Transverse colon (tissue), 4 donors: ENCODE measurements around the gene MADCAM1. TPM values are rescaled to one million over a fixed set of nuclear protein-coding genes. Genes with fewer than 3 reads are reported as not detected.

ENCODE experiments used
- DNase-seq: peaks from one replicate; pipeline ENCODE4 v3.0.0-alpha.2; 2019
- H3K27ac ChIP-seq, 4 donors: fragments of 200-600 bp; sonication (generic); 2 replicates each; pipeline ENCODE4 v1.5.1; 2016 to 2018; ENCODE audit warnings: inconsistent platforms in 4 of 4
- H3K27me3 ChIP-seq: fragments of 200-600 bp; sonication (generic); 2 replicates; pipeline ENCODE4 v1.5.1; 2017; ENCODE audit warnings: inconsistent platforms
- H3K36me3 ChIP-seq, 4 donors: fragments of 200-600 bp; sonication (generic); 2 replicates each; pipeline ENCODE4 v1.5.1; 2017 to 2019; ENCODE audit warnings: inconsistent platforms in 4 of 4
- H3K4me1 ChIP-seq, 4 donors: fragments of 200-600 bp; sonication (generic); 2 replicates each; pipeline ENCODE4 v1.5.1; 2017 to 2020; ENCODE audit warnings: inconsistent platforms in 4 of 4
- H3K4me3 ChIP-seq, 4 donors: fragments of 200-600 bp; sonication (generic); 1 replicate in 1 of 4; 2 replicates in 3 of 4; pipeline versions ENCODE4 v1.5.1 to v1.6.1; 2017 to 2019; ENCODE audit warnings: inconsistent platforms in 4 of 4
- H3K9me3 ChIP-seq, 2 donors: fragments of 200-600 bp; sonication (generic); 2 replicates each; pipeline ENCODE4 v1.5.1; 2017 to 2019; ENCODE audit warnings: inconsistent platforms in 2 of 2
- CTCF ChIP-seq, 5 experiments: fragments of 200-600 bp in 3 of 5; fragments of 450-650 bp in 2 of 5; sonication (generic) in 3 of 5; IDR thresholded peaks; 1 replicate in 2 of 5; 2 replicates in 3 of 5; pipeline ENCODE4 v1.5.1; 2016 to 2017; ENCODE audit warnings: antibody characterized with exemption in 5 of 5, inconsistent platforms in 3 of 5, mild to moderate bottlenecking in 2 of 5, moderate library complexity in 1 of 5
- EP300 ChIP-seq: sonication (generic); formaldehyde crosslinking; IDR thresholded peaks from one replicate; pipeline ENCODE4 v1.6.1; 2017; ENCODE audit warnings: antibody characterized with exemption, low read depth
- POLR2A ChIP-seq: fragments of 450-650 bp; IDR thresholded peaks from one replicate; pipeline ENCODE4 v1.6.1; 2016; ENCODE audit warnings: antibody characterized with exemption, mild to moderate bottlenecking, moderate library complexity
- POLR2AphosphoS5 ChIP-seq, 3 donors: sonication (generic); formaldehyde crosslinking; IDR thresholded peaks; one replicate each; pipeline ENCODE4 v1.6.1; 2016; ENCODE audit warnings: antibody characterized with exemption in 3 of 3
- WGBS, 2 donors: methylation state at CpG; one replicate each; pipeline ENCODE4 v1.1.5; 2018; ENCODE audit warnings: low coverage in 1 of 2; 5-methylcytosine and 5-hydroxymethylcytosine counted together
- in situ Hi-C, 4 donors: fragments of 200-750 bp; cut with MboI; loops; one replicate each; pipeline versions ENCODE4 v1.15.0 to v1.15.1; 2017; ENCODE audit warnings: low sequenced_read_pairs in 3 of 4, low pct_ligation_motif_present in 1 of 4, low pct_unique_long_range_greater_than_20kb in 1 of 4
- intact Hi-C: fragments of 100-400 bp; cut with DNase I; formaldehyde crosslinking; loops from one replicate; pipeline ENCODE4 v1.15.1; 2023; ENCODE audit warnings: low total_unique reads
- total RNA-seq, 4 donors: library from RNA; depleted of rRNA; stranded (reverse); fragments of >200 nt; gene quantifications; one replicate each; pipeline ENCODE4 v1.1.0, GENCODE V29; 2016

MADCAM1 gene
- total RNA-seq, 4 donors from 2014 or later: 0.68 to 6.7 (median 2.9) TPM

DNA sequence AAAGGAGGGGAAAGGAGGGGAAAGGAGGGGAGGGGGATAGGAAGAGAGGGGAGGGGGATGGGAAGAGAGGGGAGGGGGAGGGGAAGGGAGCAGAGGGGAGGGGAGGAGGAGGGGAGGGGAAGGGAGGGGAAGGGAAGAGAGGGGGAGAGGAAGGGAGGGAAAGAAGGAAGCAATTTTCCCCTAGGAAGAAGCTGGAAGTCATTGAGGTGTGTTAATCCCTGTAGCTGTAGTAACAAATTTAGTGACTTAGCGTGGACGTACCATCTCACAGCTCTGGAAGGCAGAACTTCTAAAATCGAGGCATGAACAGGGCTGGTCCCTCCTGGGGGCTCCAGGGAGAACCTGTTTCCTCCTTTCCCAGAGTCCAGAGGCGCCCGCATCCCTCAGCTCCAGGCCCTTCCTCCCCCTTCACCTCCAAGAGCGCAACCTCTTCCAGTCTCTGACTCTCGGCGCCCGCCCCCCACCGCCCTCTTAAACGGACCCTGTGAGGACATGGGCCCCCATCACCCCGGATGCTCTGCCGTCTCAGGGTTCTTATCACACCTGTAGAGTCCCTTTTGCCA is 29.7 kb downstream of the MADCAM1 start:
- no peak for DNase-seq
- Histone ChIP-seq H3K4me1 (peaks cover 0 to 6% (median 5%) of the 10 kb centered on the region in 4 donors), H3K27me3 (peaks cover 20% of the 10 kb centered on the region), H3K27ac (no peak overlapping the region), H3K9me3 (no peaks in the 10 kb centered on the region), H3K36me3 (no peaks in the 10 kb centered on the region), H3K4me3 (no peak overlapping the region)
- WGBS, 2 donors: 33 to 49% methylated on average over 3 to 13 of the region's 13 CpGs
- TF ChIP-seq POLR2A (no peak), POLR2AphosphoS5 (IDR thresholded peaks at IDR 0.05) (no peak), EP300 (no peak), CTCF (IDR thresholded peaks at IDR 0.05) (no peak)
- intact Hi-C loops: no loop called here
- in situ Hi-C loops: no loop called here

GRCh38 chr19:530134-531008 is 34.1 kb downstream of the MADCAM1 start:
- TF ChIP-seq CTCF (IDR thresholded peaks at IDR 0.05): no peak
- no peaks in the 10 kb centered on the region for H3K9me3 ChIP-seq
- 53% methylated on average over 38 of the region's 38 CpGs; no CpG with 5 or more reads in 1 of the 2 donors for WGBS, 2 donors
- DNase-seq: peak; percentile 9
- H3K4me3 ChIP-seq: peak overlapping the region; percentile 68 to 94 (median 79)
- H3K27ac ChIP-seq: peak overlapping the region; percentile 99
- peaks cover 12 to 30% (median 26%) of the 10 kb centered on the region in 4 donors for H3K4me1 ChIP-seq
- peaks cover 20% of the 10 kb centered on the region for H3K27me3 ChIP-seq
- no peaks in the 10 kb centered on the region for H3K36me3 ChIP-seq
- intact Hi-C loops (loop anchor here (2.0 to 5.0 kb wide), 2 partner anchors 42 to 70 kb away; partner anchors contain the start of genes BSG and SHC2), in situ Hi-C loops (no loop called here)

- 0% methylated on average over 42 of the region's 103 CpGs; no CpG with 5 or more reads in 1 of the 2 donors for WGBS, 2 donors
- no peaks in the 10 kb centered on the region for H3K9me3 ChIP-seq
- intact Hi-C loops: loop anchor here (2.0 to 5.0 kb wide), 2 partner anchors 41 to 70 kb away; partner anchors contain the start of genes BSG and SHC2
- H3K27ac ChIP-seq: peak overlapping the region; percentile 99
- DNase-seq: peak; percentile 90
- H3K4me3 ChIP-seq: peak overlapping the region; percentile 68 to 94 (median 79)
- no peak for TF ChIP-seq CTCF (IDR thresholded peaks at IDR 0.05)
- TF ChIP-seq EP300: no peak
- peak in 2 of 3 donors; percentile 59 to 72 for TF ChIP-seq POLR2AphosphoS5 (IDR thresholded peaks at IDR 0.05)
- peak; percentile 38 for TF ChIP-seq POLR2A
- H3K27me3 ChIP-seq: peaks cover 16% of the 10 kb centered on the region
- H3K4me1 ChIP-seq: peaks cover 14 to 32% (median 28%) of the 10 kb centered on the region in 4 donors
- H3K36me3 ChIP-seq: peaks cover 0 to 3% (median 0%) of the 10 kb centered on the region in 4 donors
- in situ Hi-C loops: no loop called here
These were observed 34.9 kb downstream of the MADCAM1 start for GRCh38 chr19:531009-531752.
